Chondrocyte (in vitro differentiated cells): ENCODE measurements around the gene LRRC4B. TPM values are rescaled to one million over a fixed set of nuclear protein-coding genes. Genes with fewer than 3 reads are reported as not detected.

Source experiments
- DNase-seq: peaks from one replicate; pipeline ENCODE4 v3.0.0; 2021; ENCODE audit warnings: mixed read lengths, low spot score
- H3K27ac Mint-ChIP-seq: one replicate; pipeline ENCODE4 v1.8.0; 2021; ENCODE audit warnings: mild to moderate bottlenecking, moderate library complexity, mixed read lengths; ENCODE audit not compliant: unreplicated experiment
- H3K27me3 Mint-ChIP-seq: 2 replicates; pipeline ENCODE4 v1.8.0; 2021; ENCODE audit warnings: low read depth, mixed read lengths
- H3K36me3 Mint-ChIP-seq: 2 replicates; pipeline ENCODE4 v1.8.0; 2021; ENCODE audit warnings: low read depth, mixed read lengths
- H3K4me1 Mint-ChIP-seq: 2 replicates; pipeline ENCODE4 v1.8.0; 2021; ENCODE audit warnings: low read depth, mild to moderate bottlenecking, mixed read lengths
- H3K4me3 Mint-ChIP-seq: one replicate; pipeline ENCODE4 v1.8.0; 2021; ENCODE audit warnings: mild to moderate bottlenecking, moderate library complexity, mixed read lengths; ENCODE audit not compliant: unreplicated experiment
- H3K9me3 Mint-ChIP-seq: 2 replicates; pipeline ENCODE4 v1.8.0; 2021; ENCODE audit warnings: low read depth, mixed read lengths
- CTCF ChIP-seq: fragments of 200-600 bp; sonication (generic); IDR thresholded peaks from 2 replicates; pipeline ENCODE4 v1.5.0; 2021; ENCODE audit warnings: antibody characterized with exemption, mild to moderate bottlenecking, moderate library complexity
- total RNA-seq: library from RNA; stranded (reverse); gene quantifications from 3 replicates; pipeline ENCODE4 v1.2.1, GENCODE V29; 2021

The LRRC4B gene
- total RNA-seq, 1 donor from 2014 or later, result 0.52 TPM

- TF ChIP-seq CTCF, result no peak
- peaks cover 4% of the 10 kb centered on the region for H3K27me3 Mint-ChIP-seq
- DNase-seq, result no peak
- H3K27ac Mint-ChIP-seq, result no peak overlapping the region
- no peaks in the 10 kb centered on the region for H3K4me1 Mint-ChIP-seq
- no peaks in the 10 kb centered on the region for H3K36me3 Mint-ChIP-seq
- H3K9me3 Mint-ChIP-seq, result no peaks in the 10 kb centered on the region
- H3K4me3 Mint-ChIP-seq, result no peak overlapping the region
Observed at GRCh38 chr19:50467566-50467965, 100.7 kb downstream of the LRRC4B start.

Other genes with a start within 250 kb of the LRRC4B start
- gene KCNC3, start 239.1 kb downstream of the LRRC4B start, total RNA-seq, result 4.9 to 9.3 TPM (median 8.9 TPM) in 3 replicates
- 0.27 to 0.74 TPM (median 0.55 TPM) in 3 replicates for gene NAPSA, start 202.8 kb downstream of the LRRC4B start, total RNA-seq
- 47.7 to 48.9 TPM (median 48.3 TPM) in 3 replicates for gene NR1H2, start 192.0 kb downstream of the LRRC4B start, total RNA-seq
- gene POLD1, start 184.1 kb downstream of the LRRC4B start, total RNA-seq, result 15.7 to 37.2 TPM (median 15.8 TPM) in 3 replicates
- not detected in 3 replicates for gene SPIB, start 149.5 kb downstream of the LRRC4B start, total RNA-seq
- gene MYBPC2, start 135.5 kb downstream of the LRRC4B start, total RNA-seq, result not detected in 3 replicates
- 132 to 144 TPM (median 144 TPM) in 3 replicates for gene EMC10, start 91.9 kb downstream of the LRRC4B start, total RNA-seq
- gene GARIN5A, start 91.6 kb downstream of the LRRC4B start, total RNA-seq, result 1.7 to 2.1 TPM (median 1.9 TPM) in 3 replicates
- gene JOSD2, start 57.2 kb downstream of the LRRC4B start, total RNA-seq, result 42.5 to 44.7 TPM (median 43.1 TPM) in 3 replicates
- gene ASPDH, start 54.5 kb downstream of the LRRC4B start, total RNA-seq, result not detected in 3 replicates
- 0.28 to 0.77 TPM (median 0.47 TPM) in 3 replicates for gene SYT3, start 71.4 kb upstream of the LRRC4B start, total RNA-seq
- 1.7 to 4.3 TPM (median 2.5 TPM) in 3 replicates for gene C19orf81, start 81.0 kb upstream of the LRRC4B start, total RNA-seq
- 0.27 to 0.65 TPM (median 0.41 TPM) in 3 replicates for gene SHANK1, start 151.4 kb upstream of the LRRC4B start, total RNA-seq
- gene CLEC11A, start 154.9 kb upstream of the LRRC4B start, total RNA-seq, result 2.9 to 5.4 TPM (median 5.1 TPM) in 3 replicates
- not detected in 3 replicates for gene GPR32, start 202.0 kb upstream of the LRRC4B start, total RNA-seq
- gene ACP4, start 222.0 kb upstream of the LRRC4B start, total RNA-seq, result not detected in 3 replicates